SU-DHL-6 (cell line): Measurements from ENCODE around the gene GRN.
"Not testable (repeated sequence)": the region's sequence is repeated elsewhere in the genome, so short reads cannot be mapped to it uniquely, and the experiment has no call there.

Experiments
- H2AFZ ChIP-seq: fragments of 200-600 bp; sonication (generic); 2 replicates; pipeline ENCODE4 v1.6.1; 2014; ENCODE audit warnings: low read depth, mild to moderate bottlenecking, moderate library complexity, mixed read lengths, antibody characterized with exemption, low read length; ENCODE audit not compliant: severe bottlenecking
- H3F3A ChIP-seq: fragments of 200-600 bp; shearing (Covaris generic); 2 replicates; pipeline ENCODE4 v1.6.0; 2016; ENCODE audit warnings: antibody characterized with exemption, mild to moderate bottlenecking; ENCODE audit not compliant: insufficient read depth
- H3K27ac ChIP-seq: fragments of 200-600 bp; sonication (generic); 2 replicates; pipeline ENCODE4 v1.5.1; 2016; ENCODE audit warnings: low read depth, mild to moderate bottlenecking, low read length, moderate library complexity, mixed read lengths
- H3K27me3 ChIP-seq: fragments of 200-600 bp; sonication (generic), shearing (Covaris generic); 2 replicates; pipeline ENCODE4 v1.6.0; 2014; ENCODE audit warnings: mild to moderate bottlenecking, low read length
- H3K36me3 ChIP-seq: fragments of 200-600 bp; sonication (generic); 2 replicates; pipeline ENCODE4 v1.6.1; 2014; ENCODE audit warnings: mild to moderate bottlenecking, low read length, mixed read lengths
- H3K4me2 ChIP-seq: fragments of 300-600, 200-600 bp; shearing (Covaris generic), sonication (generic); 2 replicates; pipeline ENCODE4 v1.6.0; 2014; ENCODE audit warnings: low read length, low read depth, mild to moderate bottlenecking; ENCODE audit not compliant: poor library complexity, severe bottlenecking
- H3K4me3 ChIP-seq: fragments of 200-600 bp; sonication (generic); 2 replicates; pipeline ENCODE4 v1.5.1; 2014; ENCODE audit warnings: antibody characterized with exemption, low read length, mild to moderate bottlenecking, mixed read lengths; ENCODE audit not compliant: insufficient read depth, poor library complexity, severe bottlenecking
- H3K79me2 ChIP-seq: fragments of 200-600 bp; sonication (generic); 2 replicates; pipeline ENCODE4 v1.6.1; 2014; ENCODE audit warnings: mild to moderate bottlenecking, low read length, moderate library complexity; ENCODE audit not compliant: insufficient read depth
- H3K9ac ChIP-seq: fragments of 200-600 bp; sonication (generic); 2 replicates; pipeline ENCODE4 v1.7.0; 2014; ENCODE audit warnings: mild to moderate bottlenecking, low read length
- H3K9me2 ChIP-seq: fragments of 200-600 bp; sonication (generic); replicated peaks from 2 replicates; pipeline ENCODE4 v1.6.1; 2014; ENCODE audit warnings: low read length; ENCODE audit not compliant: insufficient read depth
- H3K9me3 ChIP-seq: fragments of 200-600 bp; sonication (generic); 2 replicates; pipeline ENCODE4 v1.6.1; 2014; ENCODE audit warnings: low read length, mixed read lengths; ENCODE audit not compliant: insufficient read depth
- H4K20me1 ChIP-seq: fragments of 200-600 bp; sonication (generic); 2 replicates; pipeline ENCODE4 v1.6.1; 2014; ENCODE audit warnings: low read depth, mild to moderate bottlenecking, antibody characterized with exemption, low read length, moderate library complexity, mixed read lengths
- EZH2phosphoT487 ChIP-seq: fragments of 200-600 bp; sonication (generic), shearing (Covaris generic); conservative IDR thresholded peaks from 2 replicates; pipeline ENCODE4 v1.6.1; 2018; ENCODE audit warnings: mild to moderate bottlenecking, antibody characterized with exemption, low read length, moderate library complexity, mixed read lengths
- TF ChIP-seq, protein P1 (sequence below): fragments of 200-600 bp; sonication (generic); IDR thresholded peaks from one replicate; pipeline ENCODE4 v1.5.1; 2017; ENCODE audit warnings: antibody characterized with exemption, mild to moderate bottlenecking, low read length, moderate library complexity; ENCODE audit not compliant: insufficient read depth, poor library complexity, severe bottlenecking

Gene GRN

DNA sequence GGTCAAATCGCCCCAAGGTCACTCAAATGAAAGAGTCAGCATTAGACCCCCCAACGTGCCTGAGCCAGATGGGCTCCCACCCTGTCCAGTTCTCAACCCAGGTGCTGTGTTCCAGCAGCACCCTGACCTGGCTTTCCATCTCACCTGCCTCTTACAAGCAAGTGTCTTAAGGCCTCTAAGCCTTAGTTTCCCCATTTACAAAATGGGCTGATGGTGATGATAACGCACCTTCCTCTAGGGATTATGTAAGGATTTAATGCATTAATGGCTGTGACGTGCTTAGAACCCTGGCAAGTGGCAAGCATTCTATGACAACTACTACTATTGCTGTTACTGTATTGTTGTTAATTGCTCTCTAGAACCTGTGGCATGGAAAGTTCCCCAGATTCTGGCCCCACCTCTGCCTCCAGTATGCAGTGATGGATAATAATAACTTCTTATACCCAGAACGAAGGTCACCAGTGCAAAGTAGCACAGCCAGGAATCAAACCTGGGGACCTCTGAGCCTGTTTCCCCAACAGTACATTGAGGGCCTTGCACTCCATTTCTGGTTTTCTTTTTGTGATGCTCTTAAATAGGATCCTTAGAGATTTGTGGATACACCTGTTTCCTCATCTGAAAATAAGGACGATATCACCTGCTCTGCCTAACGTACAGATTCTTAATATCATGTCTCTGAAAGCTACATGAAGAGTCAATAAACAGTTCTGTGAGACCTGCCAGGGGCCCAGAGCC is 17.2 kb upstream of the GRN start:
- Histone ChIP-seq H3F3A (peaks cover 26% of the 10 kb centered on the region), H3K27ac (peak overlapping the region; percentile 30; the same call in 1 of the 2 replicates), H3K9me3 (no peaks in the 10 kb centered on the region), H4K20me1 (no peaks in the 10 kb centered on the region), H3K4me3 (no peak overlapping the region), H3K36me3 (no peaks in the 10 kb centered on the region), H3K79me2 (peaks cover 9% of the 10 kb centered on the region), H2AFZ (no peak overlapping the region), H3K9me2 (no peaks in the 10 kb centered on the region), H3K4me2 (peak overlapping the region; percentile 9), H3K9ac (peak overlapping the region; percentile 2; the same call in 1 of the 2 replicates), H3K27me3 (no peaks in the 10 kb centered on the region)
- TF ChIP-seq, protein P1, sequence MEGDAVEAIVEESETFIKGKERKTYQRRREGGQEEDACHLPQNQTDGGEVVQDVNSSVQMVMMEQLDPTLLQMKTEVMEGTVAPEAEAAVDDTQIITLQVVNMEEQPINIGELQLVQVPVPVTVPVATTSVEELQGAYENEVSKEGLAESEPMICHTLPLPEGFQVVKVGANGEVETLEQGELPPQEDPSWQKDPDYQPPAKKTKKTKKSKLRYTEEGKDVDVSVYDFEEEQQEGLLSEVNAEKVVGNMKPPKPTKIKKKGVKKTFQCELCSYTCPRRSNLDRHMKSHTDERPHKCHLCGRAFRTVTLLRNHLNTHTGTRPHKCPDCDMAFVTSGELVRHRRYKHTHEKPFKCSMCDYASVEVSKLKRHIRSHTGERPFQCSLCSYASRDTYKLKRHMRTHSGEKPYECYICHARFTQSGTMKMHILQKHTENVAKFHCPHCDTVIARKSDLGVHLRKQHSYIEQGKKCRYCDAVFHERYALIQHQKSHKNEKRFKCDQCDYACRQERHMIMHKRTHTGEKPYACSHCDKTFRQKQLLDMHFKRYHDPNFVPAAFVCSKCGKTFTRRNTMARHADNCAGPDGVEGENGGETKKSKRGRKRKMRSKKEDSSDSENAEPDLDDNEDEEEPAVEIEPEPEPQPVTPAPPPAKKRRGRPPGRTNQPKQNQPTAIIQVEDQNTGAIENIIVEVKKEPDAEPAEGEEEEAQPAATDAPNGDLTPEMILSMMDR, result no peak

- not testable (repeated sequence) for H3K27ac ChIP-seq, H3K4me3 ChIP-seq, H3K36me3 ChIP-seq, H3K9me2 ChIP-seq, H4K20me1 ChIP-seq, H3K79me2 ChIP-seq, H3K9me3 ChIP-seq, H3K27me3 ChIP-seq, H2AFZ ChIP-seq, H3K4me2 ChIP-seq, H3K9ac ChIP-seq
- peaks cover 26% of the 10 kb centered on the region for H3F3A ChIP-seq
These were observed 15.6 kb upstream of the GRN start for GRCh38 chr17:44329516-44329915.

- H3K79me2 ChIP-seq, H3K9me3 ChIP-seq, H3K27ac ChIP-seq, H2AFZ ChIP-seq, H3K9me2 ChIP-seq, H3K4me2 ChIP-seq, H3K9ac ChIP-seq, H3K36me3 ChIP-seq, H3K4me3 ChIP-seq, H3K27me3 ChIP-seq, H4K20me1 ChIP-seq: not testable (repeated sequence)
- H3F3A ChIP-seq, result peaks cover 26% of the 10 kb centered on the region
These were observed 14.8 kb upstream of the GRN start for GRCh38 chr17:44330263-44330662.

- Histone ChIP-seq H3K4me3 (no peak overlapping the region), H3K9me2 (no peaks in the 10 kb centered on the region), H3K27me3 (no peaks in the 10 kb centered on the region), H4K20me1 (no peaks in the 10 kb centered on the region), H3K36me3 (no peaks in the 10 kb centered on the region), H3K9ac (no peak overlapping the region), H3K4me2 (peak overlapping the region; percentile 13), H2AFZ (peak overlapping the region; percentile 85), H3F3A (peaks cover 16% of the 10 kb centered on the region), H3K9me3 (no peaks in the 10 kb centered on the region), H3K27ac (peak overlapping the region; percentile 33), H3K79me2 (no peaks in the 10 kb centered on the region)
- TF ChIP-seq EZH2phosphoT487, result no peak
- TF ChIP-seq, protein P1, result peak; percentile 57
These were observed 13.8 kb upstream of the GRN start for GRCh38 chr17:44331249-44331760.
